CD4-positive, alpha-beta T cell (primary cell): ENCODE data around the gene PDLIM3. TPM values are rescaled to one million over a fixed set of nuclear protein-coding genes. Genes with fewer than 3 reads are reported as not detected.

Experiments
- ATAC-seq: fragments of 200-7000 bp; cut with Tn5 transposase; one replicate; pipeline ENCODE4 v1.10.0; 2022; ENCODE audit warnings: mild to moderate bottlenecking; ENCODE audit not compliant: poor library complexity
- CTCF ChIA-PET: fragments of 350-600 bp; sonication (Branson Sonifier 250); formaldehyde crosslinking; loops from one replicate; lab custom pipeline; 2021; ENCODE audit warnings: antibody characterized with exemption, inconsistent platforms; lab: Charles Lee
- POLR2A ChIA-PET: fragments of 350-600 bp; sonication (Branson Sonifier 250); formaldehyde crosslinking; loops from one replicate; lab custom pipeline; 2021; ENCODE audit warnings: antibody characterized with exemption, inconsistent platforms; lab: Charles Lee
- DNase-seq, 14 experiments: peaks; one replicate each; pipeline ENCODE4 v3.0.0-alpha.2; 2013 to 2020; ENCODE audit warnings: mixed read lengths in 2 of 14
- H3K27ac ChIP-seq, 2 donors: one replicate each; pipeline versions ENCODE4 v1.5.1 to v1.7.0; 2013; ENCODE audit warnings: low read length in 2 of 2, low read depth in 1 of 2, mild to moderate bottlenecking in 1 of 2
- H3K27me3 ChIP-seq, 2 experiments: 1 replicate in 1 of 2; 2 replicates in 1 of 2; pipeline versions ENCODE4 v1.6.1 to v1.7.0; 2013; ENCODE audit warnings: low read length in 2 of 2, control low read depth in 1 of 2, mild to moderate bottlenecking in 1 of 2, moderate library complexity in 1 of 2; ENCODE audit not compliant: insufficient read depth in 2 of 2, control insufficient read depth in 1 of 2
- H3K36me3 ChIP-seq: one replicate; pipeline ENCODE4 v1.6.1; 2013; ENCODE audit warnings: low read length, control low read depth; ENCODE audit not compliant: insufficient read depth
- H3K4me1 ChIP-seq: one replicate; pipeline ENCODE4 v1.6.1; 2013; ENCODE audit warnings: low read length, control low read depth; ENCODE audit not compliant: insufficient read depth
- H3K4me3 ChIP-seq: one replicate; pipeline ENCODE4 v1.5.1; 2013; ENCODE audit warnings: mild to moderate bottlenecking, low read length, moderate library complexity
- H3K9me3 ChIP-seq, 2 experiments: 1 replicate in 1 of 2; 2 replicates in 1 of 2; pipeline versions ENCODE4 v1.6.1 to v1.7.0; 2013; ENCODE audit warnings: low read length in 2 of 2, mild to moderate bottlenecking in 2 of 2, control low read depth in 1 of 2, moderate library complexity in 1 of 2; ENCODE audit not compliant: control insufficient read depth in 1 of 2, insufficient read depth in 1 of 2
- H3K27ac Mint-ChIP-seq: one replicate; pipeline ENCODE4 v1.8.0; 2020; ENCODE audit warnings: mixed read lengths
- H3K27me3 Mint-ChIP-seq: one replicate; pipeline ENCODE4 v1.8.0; 2021; ENCODE audit warnings: mixed read lengths
- H3K36me3 Mint-ChIP-seq: one replicate; pipeline ENCODE4 v1.8.0; 2021; ENCODE audit warnings: low read depth, mixed read lengths
- H3K4me1 Mint-ChIP-seq: one replicate; pipeline ENCODE4 v1.8.0; 2021; ENCODE audit warnings: low read depth, mixed read lengths
- H3K4me3 Mint-ChIP-seq: one replicate; pipeline ENCODE4 v1.8.0; 2020; ENCODE audit warnings: mild to moderate bottlenecking, mixed read lengths
- H3K9me3 Mint-ChIP-seq: one replicate; pipeline ENCODE4 v1.8.0; 2020; ENCODE audit warnings: mixed read lengths
- CTCF ChIP-seq: fragments of 200-600 bp; IDR thresholded peaks from one replicate; pipeline ENCODE4 v1.8.0; 2022; ENCODE audit warnings: antibody characterized with exemption, mild to moderate bottlenecking
- intact Hi-C, 2 experiments: fragments of 100-400 bp; cut with DNase I in 1 of 2; cut with micrococcal nuclease in 1 of 2; formaldehyde crosslinking; loops; one replicate each; pipeline versions ENCODE4 v1.15.1 to v1.9.0; 2023 to 2025; cut with DNase I, micrococcal nuclease
- total RNA-seq, 174 experiments: library from RNA in 2 of 174; stranded (reverse) in 2 of 174; gene quantifications; one replicate each; pipeline ENCODE4 v1.2.3 and lab custom pipeline; 2021 to 2026

Gene PDLIM3
- total RNA-seq, 2 experiments from 2014 or later, result not detected

GRCh38 chr4:185576314-185576961 is 41.1 kb upstream of the PDLIM3 start:
- Histone ChIP-seq H3K36me3 (no peaks in the 10 kb centered on the region), H3K4me3 (no peak overlapping the region), H3K27ac (no peak overlapping the region), H3K27me3 (peaks cover 5 to 14% of the 10 kb centered on the region in 2 experiments), H3K4me1 (no peaks in the 10 kb centered on the region), H3K9me3 (no peaks in the 10 kb centered on the region)
- intact Hi-C loops, result no loop called here
- DNase-seq (no peak), ATAC-seq (no peak)
- TF ChIP-seq CTCF, result no peak
- Mint-ChIP-seq H3K9me3 (no peaks in the 10 kb centered on the region), H3K27me3 (peaks cover 43% of the 10 kb centered on the region), H3K27ac (no peak overlapping the region), H3K36me3 (no peaks in the 10 kb centered on the region), H3K4me3 (no peak overlapping the region), H3K4me1 (no peaks in the 10 kb centered on the region)
- CTCF ChIA-PET, result no interaction called here
- POLR2A ChIA-PET, result no interaction called here

DNA sequence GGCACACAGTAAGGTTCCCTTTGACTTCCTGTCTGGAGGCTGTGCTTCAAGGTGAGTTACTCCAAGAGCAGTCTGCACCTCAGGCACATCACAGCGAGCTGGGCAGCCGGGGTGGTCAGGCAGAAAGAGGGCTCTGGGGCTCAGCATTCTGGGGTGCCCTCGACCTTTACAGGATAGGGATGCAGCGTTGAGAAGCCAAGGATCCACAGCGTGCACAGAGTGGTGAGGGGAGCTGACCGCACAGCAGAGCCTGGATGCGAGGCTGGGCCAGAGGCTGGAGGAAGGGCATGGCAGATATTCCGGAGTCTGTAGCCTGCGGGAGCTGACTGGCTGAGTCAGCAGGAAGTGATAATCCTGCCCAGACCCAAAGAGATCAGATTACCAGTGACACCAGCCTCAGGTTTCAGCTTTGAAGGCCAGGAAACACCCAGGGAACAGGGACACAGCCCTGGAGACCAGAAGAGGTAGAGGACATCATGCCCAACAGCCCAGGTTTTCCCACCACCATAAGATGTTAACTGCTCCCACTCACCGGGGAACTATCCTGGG is 38.4 kb upstream of the PDLIM3 start:
- CTCF ChIA-PET, result no interaction called here
- Histone ChIP-seq H3K36me3 (no peaks in the 10 kb centered on the region), H3K27ac (no peak overlapping the region), H3K4me3 (no peak overlapping the region), H3K4me1 (no peaks in the 10 kb centered on the region), H3K9me3 (no peaks in the 10 kb centered on the region), H3K27me3 (peaks cover 5 to 11% of the 10 kb centered on the region in 2 experiments)
- no peak for ATAC-seq
- POLR2A ChIA-PET, result no interaction called here
- Mint-ChIP-seq H3K9me3 (no peaks in the 10 kb centered on the region), H3K27ac (no peak overlapping the region), H3K36me3 (no peaks in the 10 kb centered on the region), H3K27me3 (peaks cover 39% of the 10 kb centered on the region), H3K4me3 (no peak overlapping the region), H3K4me1 (no peaks in the 10 kb centered on the region)
- DNase-seq, result no peak
- TF ChIP-seq CTCF, result no peak
- intact Hi-C loops, result no loop called here

DNA sequence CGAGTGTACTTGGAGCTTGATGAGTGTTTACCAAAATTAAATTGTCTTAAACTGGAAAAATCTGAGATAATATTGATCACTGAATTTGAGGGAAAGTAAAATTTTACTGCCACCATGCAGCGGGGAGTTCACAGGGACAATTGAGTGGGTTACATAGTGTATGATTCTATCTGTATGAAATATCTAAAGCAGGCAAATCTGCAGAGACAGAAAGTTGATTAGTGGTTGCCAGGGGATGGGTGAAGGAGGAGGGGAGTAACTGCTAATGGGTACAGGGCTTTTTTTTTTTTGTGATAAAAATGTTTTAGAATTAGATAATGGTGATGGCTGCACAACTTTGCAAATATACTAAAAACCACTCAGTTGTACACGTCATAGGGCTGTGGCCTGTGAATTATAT is 35.4 kb upstream of the PDLIM3 start:
- intact Hi-C loops, result no loop called here
- Mint-ChIP-seq H3K4me1 (no peaks in the 10 kb centered on the region), H3K4me3 (no peak overlapping the region), H3K36me3 (no peaks in the 10 kb centered on the region), H3K27ac (no peak overlapping the region), H3K27me3 (peaks cover 25% of the 10 kb centered on the region), H3K9me3 (no peaks in the 10 kb centered on the region)
- DNase-seq, result no peak
- POLR2A ChIA-PET, result no interaction called here
- TF ChIP-seq CTCF, result no peak
- H3K27ac ChIP-seq, result no peak overlapping the region
- no peaks in the 10 kb centered on the region for H3K4me1 ChIP-seq
- no peak for ATAC-seq
- CTCF ChIA-PET, result no interaction called here
- H3K9me3 ChIP-seq, result peaks cover 2 to 3% of the 10 kb centered on the region in 2 experiments
- H3K36me3 ChIP-seq, result no peaks in the 10 kb centered on the region
- peaks cover 0 to 7% of the 10 kb centered on the region in 2 experiments for H3K27me3 ChIP-seq
- H3K4me3 ChIP-seq, result no peak overlapping the region
